ENCODE data around the gene BEST1. TPM values are rescaled to one million over a fixed set of nuclear protein-coding genes. Genes with fewer than 3 reads are reported as not detected.
A peak's percentile ranks its signal among the peaks of the same experiment; 100 is the strongest.

Gene BEST1
- total and polyA plus RNA-seq, 2 of the 13 experiments (the other 11 are each of a cell fraction or from before 2014, with no cell fraction given): 0.09 to 0.65 TPM

GRCh38 chr11:61972672-61973475, 22.7 kb downstream of the BEST1 start (continued):
- TF ChIP-seq ZNF326 (CRISPR knock-in tag; IDR thresholded peaks at IDR 0.05; ENCODE audit: borderline replicate concordance) (no peak), CERS6 (CRISPR knock-in tag; IDR thresholded peaks at IDR 0.05) (no peak), ZNF292 (CRISPR knock-in tag; IDR thresholded peaks at IDR 0.05; ENCODE audit: borderline replicate concordance, low read depth) (peak; percentile 50; the same call in 1 of the 2 replicates), ZFX (CRISPR knock-in tag; IDR thresholded peaks at IDR 0.05; ENCODE audit: low read depth) (peak; percentile 93), TFAP4 (IDR thresholded peaks at IDR 0.05; ENCODE audit: borderline replicate concordance, low read depth) (peak; percentile 95), NR3C1 (CRISPR knock-in tag; IDR thresholded peaks at IDR 0.05) (no peak), NFKB2 (CRISPR knock-in tag; IDR thresholded peaks at IDR 0.05; ENCODE audit: borderline replicate concordance) (peak; percentile 66; the same call in 1 of the 2 replicates), MYNN (CRISPR knock-in tag; IDR thresholded peaks at IDR 0.05; ENCODE audit: low read depth) (no peak), PRPF4 (IDR thresholded peaks at IDR 0.05; ENCODE audit: low read depth, low read length, poor library complexity, severe bottlenecking) (no peak), E2F2 (CRISPR knock-in tag; IDR thresholded peaks at IDR 0.05; ENCODE audit: borderline replicate concordance) (no peak), ZNF605 (CRISPR knock-in tag; IDR thresholded peaks at IDR 0.05) (peak; percentile 72; the same call in 1 of the 2 replicates), ZNF550 (CRISPR knock-in tag; IDR thresholded peaks at IDR 0.05; ENCODE audit: borderline replicate concordance) (no peak), PBX2 (CRISPR knock-in tag; IDR thresholded peaks at IDR 0.05) (no peak; the same call in 1 of the 2 replicates), ZNF367 (CRISPR knock-in tag; IDR thresholded peaks at IDR 0.05; ENCODE audit: borderline replicate concordance) (no peak), ZNF639 (CRISPR knock-in tag; conservative IDR thresholded peaks at IDR 0.05) (peak; percentile 18; the same call in 1 of the 2 replicates), ZFYVE20 (CRISPR knock-in tag; IDR thresholded peaks at IDR 0.05; ENCODE audit: borderline replicate concordance, low read depth) (no peak), ZNF430 (CRISPR knock-in tag; IDR thresholded peaks at IDR 0.05) (peak; percentile 93), ARID5B (CRISPR knock-in tag; IDR thresholded peaks at IDR 0.05) (peak; percentile 90), NFE2L1 (CRISPR knock-in tag; IDR thresholded peaks at IDR 0.05; ENCODE audit: borderline replicate concordance) (no peak)
